Right lobe of liver (tissue), 6 donors: Measurements from ENCODE around the gene FADD. TPM values are rescaled to one million over a fixed set of nuclear protein-coding genes. Genes with fewer than 3 reads are reported as not detected.

ENCODE experiments used
- ATAC-seq, 4 donors: fragments of 200-7000 bp; cut with Tn5 transposase; one replicate each; pipeline ENCODE4 v1.9.1; 2020; ENCODE audit warnings: mild to moderate bottlenecking in 4 of 4, moderate library complexity in 4 of 4
- DNase-seq, 3 donors: peaks; one replicate each; pipeline ENCODE4 v3.0.0-alpha.2; 2020
- H3K27ac ChIP-seq, 3 donors: fragments of 200-600 bp; one replicate each; pipeline ENCODE4 v1.8.0; 2022
- H3K27me3 ChIP-seq, 2 donors: fragments of 200-600 bp; one replicate each; pipeline ENCODE4 v1.8.0; 2022
- H3K36me3 ChIP-seq, 4 donors: fragments of 200-600 bp; sonication (generic) in 1 of 4; one replicate each; pipeline versions ENCODE4 v1.5.1 to v1.8.0; 2017 to 2022; ENCODE audit warnings: control low read depth in 1 of 4
- H3K4me1 ChIP-seq, 4 donors: fragments of 200-600 bp; sonication (generic) in 1 of 4; one replicate each; pipeline versions ENCODE4 v1.5.1 to v1.8.0; 2017 to 2022; ENCODE audit warnings: control low read depth in 1 of 4
- H3K4me3 ChIP-seq, 3 donors: fragments of 200-600 bp; one replicate each; pipeline ENCODE4 v1.8.0; 2022
- H3K9me3 ChIP-seq, 4 donors: fragments of 200-600 bp; sonication (generic) in 1 of 4; one replicate each; pipeline versions ENCODE4 v1.5.1 to v1.8.0; 2017 to 2022; ENCODE audit warnings: control low read depth in 1 of 4
- POLR2A ChIP-seq: fragments of 450-650 bp; IDR thresholded peaks from one replicate; pipeline ENCODE4 v1.6.1; 2017; ENCODE audit warnings: antibody characterized with exemption, mild to moderate bottlenecking
- WGBS: methylation state at CpG from one replicate; pipeline ENCODE4 v1.1.6; 2018; ENCODE audit warnings: low coverage, low lambda C conversion rate; ENCODE audit not compliant: insufficient coverage; ENCODE audit errors: missing lambda C conversion rate; 5-methylcytosine and 5-hydroxymethylcytosine counted together
- intact Hi-C, 2 donors: fragments of 100-400 bp; cut with DNase I; formaldehyde crosslinking; loops; one replicate each; pipeline versions ENCODE4 v1.11.2 to v1.14.1; 2022
- total RNA-seq, 6 experiments: library from RNA; depleted of rRNA in 2 of 6; stranded (reverse); fragments of >200 nt in 2 of 6; fragmentation: NEBNext Ultra II Directional in 3 of 6; extraction: Animal tissue kit (Norgen Biotek cat#: 25700) in 3 of 6; gene quantifications; one replicate each; pipeline versions ENCODE4 v1.1.0 to v1.2.4, GENCODE V29; 2016 to 2023
- TF ChIP-seq, protein P1 (sequence below), 4 donors: fragments of 200-600 bp in 3 of 4; fragments of 450-650 bp in 1 of 4; IDR thresholded peaks; one replicate each; pipeline versions ENCODE4 v1.5.1 to v1.8.0; 2016 to 2022; ENCODE audit warnings: antibody characterized with exemption in 4 of 4, mild to moderate bottlenecking in 2 of 4
- donor health status: DM: no; HTN: yes; CAD: no.
- donor health status: DM: no; HTN: no; CAD: no.
- donor health status: DM: no; HTN: no; CAD: no.
- donor health status: DM: no; HTN: yes; CAD: no.
- donor health status: DM: no; HTN: yes; CAD: no.

The FADD gene
- total RNA-seq, 6 experiments from 2014 or later: 8.8 to 17.5 (median 10.6) TPM

DNA sequence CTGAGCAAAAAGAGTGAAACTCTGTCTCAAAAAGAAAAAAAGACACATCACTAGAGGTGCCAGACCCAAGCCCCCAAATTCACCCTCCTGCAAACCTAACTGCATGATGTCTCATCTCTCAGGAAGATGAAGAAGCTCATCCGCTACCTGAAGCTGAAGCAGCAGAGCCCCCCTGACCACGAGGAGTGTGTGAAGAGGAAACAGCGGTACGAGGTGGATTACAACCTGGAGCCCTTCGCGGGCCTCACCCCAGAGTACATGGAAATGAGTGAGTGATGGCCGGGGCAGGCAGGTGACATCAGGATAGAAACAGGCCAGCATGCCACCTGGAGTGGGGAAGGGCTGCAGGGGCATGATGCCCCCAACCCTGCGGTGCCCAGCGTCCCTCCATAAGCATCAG lies 36.0 kb upstream of the FADD start:
- H3K27me3 ChIP-seq: no peaks in the 10 kb centered on the region
- no peak overlapping the region for H3K27ac ChIP-seq
- no peaks in the 10 kb centered on the region for H3K4me1 ChIP-seq
- H3K9me3 ChIP-seq: no peaks in the 10 kb centered on the region
- 67% methylated on average over 1 of the region's 9 CpGs for WGBS
- H3K36me3 ChIP-seq: peaks cover 0 to 90% (median 20%) of the 10 kb centered on the region in 4 donors
- TF ChIP-seq, protein P1, sequence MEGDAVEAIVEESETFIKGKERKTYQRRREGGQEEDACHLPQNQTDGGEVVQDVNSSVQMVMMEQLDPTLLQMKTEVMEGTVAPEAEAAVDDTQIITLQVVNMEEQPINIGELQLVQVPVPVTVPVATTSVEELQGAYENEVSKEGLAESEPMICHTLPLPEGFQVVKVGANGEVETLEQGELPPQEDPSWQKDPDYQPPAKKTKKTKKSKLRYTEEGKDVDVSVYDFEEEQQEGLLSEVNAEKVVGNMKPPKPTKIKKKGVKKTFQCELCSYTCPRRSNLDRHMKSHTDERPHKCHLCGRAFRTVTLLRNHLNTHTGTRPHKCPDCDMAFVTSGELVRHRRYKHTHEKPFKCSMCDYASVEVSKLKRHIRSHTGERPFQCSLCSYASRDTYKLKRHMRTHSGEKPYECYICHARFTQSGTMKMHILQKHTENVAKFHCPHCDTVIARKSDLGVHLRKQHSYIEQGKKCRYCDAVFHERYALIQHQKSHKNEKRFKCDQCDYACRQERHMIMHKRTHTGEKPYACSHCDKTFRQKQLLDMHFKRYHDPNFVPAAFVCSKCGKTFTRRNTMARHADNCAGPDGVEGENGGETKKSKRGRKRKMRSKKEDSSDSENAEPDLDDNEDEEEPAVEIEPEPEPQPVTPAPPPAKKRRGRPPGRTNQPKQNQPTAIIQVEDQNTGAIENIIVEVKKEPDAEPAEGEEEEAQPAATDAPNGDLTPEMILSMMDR (IDR thresholded peaks at IDR 0.05): no peak
- TF ChIP-seq POLR2A: no peak
- no peak overlapping the region for H3K4me3 ChIP-seq
- no peak for ATAC-seq
- intact Hi-C loops: no loop called here
- DNase-seq: no peak

DNA sequence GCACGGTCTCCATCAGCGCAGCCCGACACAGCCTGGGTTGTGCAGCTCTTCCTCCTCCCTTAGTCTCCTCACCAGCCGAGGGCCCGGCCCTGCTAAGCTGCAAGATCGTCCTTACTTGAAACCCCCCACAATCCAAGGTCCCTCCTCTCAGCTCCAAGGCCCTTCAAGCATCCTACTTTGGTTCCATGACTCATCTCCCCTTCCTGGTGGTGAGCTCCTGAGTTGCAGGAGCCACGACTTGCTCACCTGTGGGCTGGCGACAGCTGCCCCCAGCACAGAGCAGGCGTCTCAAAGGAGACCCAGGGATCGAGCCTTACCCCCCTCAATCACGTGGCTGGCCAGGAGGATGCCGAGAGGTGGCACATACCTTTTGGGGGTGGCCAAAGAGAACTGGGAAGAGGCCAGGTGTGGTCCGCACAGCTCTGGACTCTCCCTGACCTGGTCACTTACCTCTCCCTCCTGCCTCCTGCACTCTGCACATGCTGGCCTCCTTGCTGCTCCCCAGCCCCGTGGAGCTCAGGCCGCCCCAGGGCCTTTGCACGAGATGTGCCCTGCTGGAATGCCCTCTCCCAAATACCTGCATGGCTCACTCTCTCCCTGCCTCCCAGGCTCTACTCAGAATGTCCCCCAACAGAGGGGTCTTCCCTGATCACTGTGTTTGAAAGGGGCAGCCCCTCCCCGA lies 35.2 kb upstream of the FADD start:
- no peak overlapping the region for H3K27ac ChIP-seq
- peaks cover 0 to 87% (median 21%) of the 10 kb centered on the region in 4 donors for H3K36me3 ChIP-seq
- no peaks in the 10 kb centered on the region for H3K9me3 ChIP-seq
- ATAC-seq: no peak
- H3K4me1 ChIP-seq: no peaks in the 10 kb centered on the region
- no peak for DNase-seq
- WGBS: 84% methylated on average over 8 of the region's 17 CpGs
- TF ChIP-seq, protein P1 (IDR thresholded peaks at IDR 0.05): no peak
- TF ChIP-seq POLR2A: no peak
- intact Hi-C loops: no loop called here
- H3K4me3 ChIP-seq: no peak overlapping the region
- no peaks in the 10 kb centered on the region for H3K27me3 ChIP-seq

DNA sequence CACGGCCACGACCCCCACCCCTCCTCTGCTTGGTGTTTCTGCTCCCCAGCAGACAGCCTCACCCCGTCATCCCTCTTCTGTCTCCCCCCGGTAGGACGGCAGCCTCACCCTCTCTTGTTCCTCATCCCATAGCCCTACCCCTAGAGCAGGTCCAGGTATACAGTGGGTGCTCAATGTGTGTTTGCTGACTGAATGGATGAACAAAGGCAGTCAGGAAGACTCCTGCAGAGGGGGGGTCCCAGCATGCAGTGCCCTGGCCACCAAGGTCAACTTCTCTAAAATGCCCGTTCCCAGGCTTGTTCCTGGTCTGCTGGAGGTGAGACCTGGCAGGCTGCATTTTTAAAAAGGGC lies 34.7 kb upstream of the FADD start:
- H3K36me3 ChIP-seq: peaks cover 0 to 87% (median 21%) of the 10 kb centered on the region in 4 donors
- no peaks in the 10 kb centered on the region for H3K9me3 ChIP-seq
- no peaks in the 10 kb centered on the region for H3K27me3 ChIP-seq
- intact Hi-C loops: no loop called here
- H3K4me1 ChIP-seq: no peaks in the 10 kb centered on the region
- no peak for ATAC-seq
- H3K4me3 ChIP-seq: no peak overlapping the region
- WGBS: 81% methylated on average over 4 of the region's 6 CpGs
- DNase-seq: no peak
- H3K27ac ChIP-seq: no peak overlapping the region
- TF ChIP-seq POLR2A: no peak
- TF ChIP-seq, protein P1 (IDR thresholded peaks at IDR 0.05): no peak

DNA sequence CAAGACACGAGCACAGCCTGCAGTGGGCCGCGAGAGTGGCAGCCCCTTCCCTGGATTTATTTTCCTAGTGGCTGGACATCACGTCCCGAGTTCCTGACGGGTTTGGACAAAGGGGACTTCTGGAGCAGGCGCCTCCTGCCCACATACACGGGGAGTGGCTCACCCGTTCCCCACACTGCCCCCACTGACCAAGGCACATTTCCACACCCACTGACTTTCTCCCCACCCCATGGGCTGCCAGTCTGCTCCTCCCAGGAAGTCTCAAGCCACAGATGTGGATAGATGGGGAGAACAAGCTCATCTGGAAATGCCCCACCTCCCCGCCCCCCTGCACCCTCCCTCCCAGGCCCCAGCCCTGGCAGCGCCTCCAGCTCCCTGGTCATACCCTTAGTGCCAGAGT lies 34.0 kb upstream of the FADD start:
- no peak overlapping the region for H3K4me3 ChIP-seq
- H3K4me1 ChIP-seq: no peaks in the 10 kb centered on the region
- no peak overlapping the region for H3K27ac ChIP-seq
- intact Hi-C loops: no loop called here
- peaks cover 0 to 83% (median 21%) of the 10 kb centered on the region in 4 donors for H3K36me3 ChIP-seq
- TF ChIP-seq, protein P1 (IDR thresholded peaks at IDR 0.05): no peak
- no peak for TF ChIP-seq POLR2A
- DNase-seq: no peak
- H3K9me3 ChIP-seq: no peaks in the 10 kb centered on the region
- no peaks in the 10 kb centered on the region for H3K27me3 ChIP-seq
- WGBS: no CpG with 5 or more reads among the region's 11 CpGs
- ATAC-seq: no peak
